ENCODE results near the gene BPIFA2.

GRCh38 chr20:33132513-33133372 is 35.2 kb upstream of the BPIFA2 start:
- no peak for TF ChIP-seq ELK1 (IDR thresholded peaks at IDR 0.05; ENCODE audit: borderline replicate concordance, low read depth, low read length)
- no peak for TF ChIP-seq USF2 (IDR thresholded peaks at IDR 0.05; ENCODE audit: low read depth, low read length)
- TF ChIP-seq RAD21 (IDR thresholded peaks at IDR 0.05; ENCODE audit: low read length), result no peak
- TF ChIP-seq POLR2A (IDR thresholded peaks at IDR 0.05; ENCODE audit: low read depth, low read length), result no peak
- TF ChIP-seq CTCF (conservative IDR thresholded peaks at IDR 0.05; ENCODE audit: low read depth, low read length), result no peak
- no peak for TF ChIP-seq FOS (IDR thresholded peaks at IDR 0.05; ENCODE audit: low read depth, low read length)
- no peak for TF ChIP-seq CEBPB (IDR thresholded peaks at IDR 0.05; ENCODE audit: low read depth, low read length)

Measured in IMR-90 (cell line).